Neural cell (in vitro differentiated cells): ENCODE data around the gene PPARG.

Source experiments
- EP300 ChIP-seq: fragments of 450-650 bp; conservative IDR thresholded peaks from 2 replicates; pipeline ENCODE4 v1.6.1; 2014; ENCODE audit warnings: antibody characterized with exemption, mild to moderate bottlenecking, moderate library complexity; ENCODE audit not compliant: poor library complexity, severe bottlenecking
- POLR2AphosphoS5 ChIP-seq: IDR thresholded peaks from 2 replicates; pipeline ENCODE4 v1.6.1; 2012

GRCh38 chr3:12334786-12335185 is 45.9 kb downstream of the PPARG start:
- TF ChIP-seq POLR2AphosphoS5 (no peak), EP300 (no peak)
